ENCODE data around the gene ETV5.

GRCh38 chr3:186138272-186138981, 29.5 kb upstream of the ETV5 start:
- no peak for TF ChIP-seq CTCF (IDR thresholded peaks at IDR 0.05; ENCODE audit: low read depth, low read length, missing input control)
- TF ChIP-seq YY1 (IDR thresholded peaks at IDR 0.05) = no peak
- no peak for TF ChIP-seq ATF3 (IDR thresholded peaks at IDR 0.05)
- TF ChIP-seq HNF4G (IDR thresholded peaks at IDR 0.05) = no peak
- TF ChIP-seq GABPA (IDR thresholded peaks at IDR 0.05 in 1 of 2, conservative IDR thresholded peaks at IDR 0.05 in 1 of 2) = no peak
- TF ChIP-seq EGR1 (IDR thresholded peaks at IDR 0.05; ENCODE audit: low read depth in 2 of 2) = no peak
- no peak for TF ChIP-seq RAD21 (IDR thresholded peaks at IDR 0.05)
- no peak for TF ChIP-seq ZBTB33 (IDR thresholded peaks at IDR 0.05)
- no peak for TF ChIP-seq SP1 (IDR thresholded peaks at IDR 0.05)
- no peak for TF ChIP-seq TAF1 (conservative IDR thresholded peaks at IDR 0.05)
- no peak for TF ChIP-seq JUND (IDR thresholded peaks at IDR 0.05)
- no peak for TF ChIP-seq HNF4A (conservative IDR thresholded peaks at IDR 0.05)
- TF ChIP-seq REST (IDR thresholded peaks at IDR 0.05) = no peak
